ENCODE results near the gene PCCA. TPM values are rescaled to one million over a fixed set of nuclear protein-coding genes. Genes with fewer than 3 reads are reported as not detected.

Gene PCCA
- total and polyA plus RNA-seq, 2 donors (not counting 3 experiments of a cell fraction or from before 2014, with no cell fraction given): 5.7 to 20.2 TPM

GRCh38 chr13:100297413-100297812 is 208.5 kb downstream of the PCCA start:
- Histone ChIP-seq H3K27me3 (ENCODE audit: control insufficient read depth in 2 of 2, insufficient read depth in 2 of 2, low read length in 2 of 2) (no peaks in the 10 kb centered on the region), H3K4me1 (ENCODE audit: control insufficient read depth, extremely low read depth, insufficient read depth, low read length) (peaks cover 7% of the 10 kb centered on the region), H3K4me3 (replicated peaks in 1 of 3; ENCODE audit: insufficient read depth in 1 of 3, low read depth in 1 of 3, low read length in 3 of 3) (no peak overlapping the region), H2AFZ (ENCODE audit: low read depth, low read length) (no peak overlapping the region), H3K36me3 (ENCODE audit: control insufficient read depth in 2 of 2, extremely low read depth in 1 of 2, insufficient read depth in 2 of 2, low read length in 2 of 2) (no peaks in the 10 kb centered on the region), H3K4me2 (ENCODE audit: insufficient read depth, low read length) (no peak overlapping the region), H3K79me2 (ENCODE audit: control insufficient read depth, insufficient read depth, low read length) (no peaks in the 10 kb centered on the region), H3K9me3 (replicated peaks; ENCODE audit: control insufficient read depth, insufficient read depth, low read length) (no peaks in the 10 kb centered on the region), H4K20me1 (replicated peaks; ENCODE audit: control insufficient read depth, extremely low read depth, insufficient read depth, low read length) (no peaks in the 10 kb centered on the region), H3K9me1 (replicated peaks; ENCODE audit: control insufficient read depth, extremely low read depth, insufficient read depth, low read length) (no peaks in the 10 kb centered on the region), H3K27ac (ENCODE audit: insufficient read depth, low read depth, low read length) (no peak overlapping the region), H3K9ac (replicated peaks; ENCODE audit: extremely low read depth, insufficient read depth, low read length) (no peak overlapping the region)
- TF ChIP-seq EZH2 (IDR thresholded peaks at IDR 0.05; ENCODE audit: borderline replicate concordance, low read depth, low read length, severe bottlenecking): no peak
- TF ChIP-seq MYC (IDR thresholded peaks at IDR 0.05; ENCODE audit: low read depth, low read length): no peak
- no peak for TF ChIP-seq GATA2 (IDR thresholded peaks at IDR 0.05; ENCODE audit: insufficient read depth, insufficient read length, low read depth, low read length)
- no peak for TF ChIP-seq MAX (IDR thresholded peaks at IDR 0.05; ENCODE audit: insufficient read depth, insufficient read length)
- TF ChIP-seq POLR2AphosphoS5 (IDR thresholded peaks at IDR 0.05; ENCODE audit: insufficient read depth, low read depth, low read length): no peak
- no peak for TF ChIP-seq JUN (IDR thresholded peaks at IDR 0.05; ENCODE audit: borderline replicate concordance, insufficient read depth, insufficient read length, low read depth)
- no peak for TF ChIP-seq CTCF (IDR thresholded peaks at IDR 0.05; ENCODE audit: extremely low read depth in 1 of 2, insufficient read depth in 1 of 2, low read depth in 1 of 2, low read length in 2 of 2)
- no peak for TF ChIP-seq FOS (IDR thresholded peaks at IDR 0.05; ENCODE audit: borderline replicate concordance, insufficient read depth, low read length)
- TF ChIP-seq POLR2A (IDR thresholded peaks at IDR 0.05; ENCODE audit: low read depth, low read length): no peak
- ChIA-PET CTCF (interaction anchor here (1.1 to 2.6 kb wide), 4 partner anchors 12 to 165 kb away, joined by 3 to 8 read pairs (median 4); no protein-coding TSS in a partner anchor), POLR2A (interaction anchor here (0.7 kb wide), 1 partner anchor 641 kb away, joined by 4 read pairs; no protein-coding TSS in a partner anchor)
- intact Hi-C loops (cut with micrococcal nuclease) (no loop called here), dilution Hi-C loops (cut with MboI; ENCODE audit: extremely low pct_ligation_motif_present, low sequenced_read_pairs) (no loop called here)
- no peak for DNase-seq (ENCODE audit: low read depth, low spot score)
- FAIRE-seq: no peak
- no TSS peak for BruUV-seq (replicated peaks)
